Epithelial cell of proximal tubule (primary cell): ENCODE data around the gene TXK. TPM values are rescaled to one million over a fixed set of nuclear protein-coding genes. Genes with fewer than 3 reads are reported as not detected.

Experiments used
- DNase-seq: peaks from one replicate; pipeline ENCODE4 v3.0.0-alpha.2; 2011; ENCODE audit warnings: low read depth
- H3K4me3 ChIP-seq: 2 replicates; pipeline ENCODE4 v1.5.1; 2011; ENCODE audit warnings: low read depth, mild to moderate bottlenecking, low read length
- total RNA-seq: library from RNA; depleted of rRNA; stranded (reverse); fragments of >200 nt; gene quantifications from 2 replicates; pipeline ENCODE4 v1.2.3, GENCODE V29; 2015
- TF ChIP-seq, protein P1 (sequence below): conservative IDR thresholded peaks from 2 replicates; pipeline ENCODE4 v1.5.1; 2012; ENCODE audit warnings: low read depth, mild to moderate bottlenecking, low read length

The TXK gene
- total RNA-seq, 1 donor from 2014 or later: 2.0 TPM

DNA sequence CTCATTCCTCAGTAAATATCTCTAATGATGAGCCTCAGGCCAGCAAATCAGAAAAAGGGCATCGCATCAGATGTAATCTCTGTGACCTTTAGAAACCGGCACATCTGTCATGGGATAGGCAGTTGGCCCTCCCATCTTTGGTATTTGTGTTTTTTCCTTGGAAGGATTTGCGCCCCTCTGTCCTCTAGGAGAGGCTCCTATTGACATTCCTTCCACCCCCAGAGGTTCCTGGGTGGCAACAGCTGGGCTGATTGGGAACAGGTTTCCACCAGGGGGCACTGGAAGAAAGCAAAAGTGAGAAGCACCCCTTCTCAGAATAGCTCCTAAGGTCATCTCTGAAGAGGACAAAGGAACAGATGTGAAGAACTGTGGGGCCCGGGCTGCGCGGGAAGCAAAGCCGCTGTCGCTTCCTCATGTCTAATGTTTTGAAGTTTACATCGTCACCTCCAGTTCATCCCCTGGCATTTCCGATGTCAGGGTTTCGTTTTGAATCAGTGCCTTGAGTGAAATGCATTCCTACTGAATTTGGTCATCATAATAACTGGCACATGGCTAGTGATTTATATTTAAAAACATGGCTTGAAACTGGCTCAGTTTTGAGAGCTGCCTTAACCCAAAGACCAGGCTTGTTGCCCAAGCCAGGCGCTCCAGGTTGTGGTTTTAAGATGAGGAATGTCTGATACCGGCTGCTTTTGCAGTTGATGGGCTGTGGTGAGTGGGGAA lies 6.2 kb downstream of the TXK start:
- TF ChIP-seq, protein P1, sequence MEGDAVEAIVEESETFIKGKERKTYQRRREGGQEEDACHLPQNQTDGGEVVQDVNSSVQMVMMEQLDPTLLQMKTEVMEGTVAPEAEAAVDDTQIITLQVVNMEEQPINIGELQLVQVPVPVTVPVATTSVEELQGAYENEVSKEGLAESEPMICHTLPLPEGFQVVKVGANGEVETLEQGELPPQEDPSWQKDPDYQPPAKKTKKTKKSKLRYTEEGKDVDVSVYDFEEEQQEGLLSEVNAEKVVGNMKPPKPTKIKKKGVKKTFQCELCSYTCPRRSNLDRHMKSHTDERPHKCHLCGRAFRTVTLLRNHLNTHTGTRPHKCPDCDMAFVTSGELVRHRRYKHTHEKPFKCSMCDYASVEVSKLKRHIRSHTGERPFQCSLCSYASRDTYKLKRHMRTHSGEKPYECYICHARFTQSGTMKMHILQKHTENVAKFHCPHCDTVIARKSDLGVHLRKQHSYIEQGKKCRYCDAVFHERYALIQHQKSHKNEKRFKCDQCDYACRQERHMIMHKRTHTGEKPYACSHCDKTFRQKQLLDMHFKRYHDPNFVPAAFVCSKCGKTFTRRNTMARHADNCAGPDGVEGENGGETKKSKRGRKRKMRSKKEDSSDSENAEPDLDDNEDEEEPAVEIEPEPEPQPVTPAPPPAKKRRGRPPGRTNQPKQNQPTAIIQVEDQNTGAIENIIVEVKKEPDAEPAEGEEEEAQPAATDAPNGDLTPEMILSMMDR: peak; percentile 73
- peak overlapping the region; percentile 16 for H3K4me3 ChIP-seq
- DNase-seq: peak; percentile 71

DNA sequence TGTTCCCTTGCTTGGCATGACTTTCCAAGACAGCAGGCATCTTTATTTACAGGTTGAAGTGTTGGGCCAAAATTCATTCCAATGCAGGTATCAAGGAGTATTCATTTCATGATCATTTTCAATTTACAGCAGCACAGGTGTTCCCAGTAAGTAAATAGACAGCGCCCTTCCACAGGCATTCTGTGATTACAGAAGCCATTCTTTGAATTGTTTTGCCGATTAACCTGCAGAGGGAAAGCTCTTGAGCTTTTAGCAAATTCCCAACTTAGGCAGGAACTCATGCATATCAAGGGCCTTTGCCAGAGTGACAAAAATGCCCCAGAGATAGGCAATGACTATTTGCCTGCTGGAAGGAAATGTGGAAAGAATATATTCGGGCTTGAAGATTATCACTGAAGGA lies 6.8 kb downstream of the TXK start:
- TF ChIP-seq, protein P1: no peak
- DNase-seq: no peak
- no peak overlapping the region for H3K4me3 ChIP-seq

DNA sequence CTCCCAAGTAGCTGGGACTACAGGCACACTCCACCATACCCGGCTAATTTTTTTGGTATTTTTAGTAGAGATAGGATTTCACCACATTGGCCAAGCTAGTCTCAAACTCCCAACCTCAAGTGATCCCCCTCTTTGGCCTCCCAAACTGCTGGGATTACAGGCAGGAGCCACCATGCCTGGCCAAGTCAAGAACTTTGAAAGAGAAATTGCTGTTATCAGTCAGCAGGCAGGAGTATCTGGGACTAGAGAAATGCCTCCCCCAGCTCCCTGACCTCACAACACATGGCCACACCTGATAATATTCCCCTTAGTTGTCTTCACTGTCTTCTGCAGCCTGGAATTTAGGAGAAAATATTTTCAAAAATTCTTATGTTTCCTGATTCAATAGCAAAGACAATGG lies 7.4 kb downstream of the TXK start:
- TF ChIP-seq, protein P1: no peak
- no peak for DNase-seq

DNA sequence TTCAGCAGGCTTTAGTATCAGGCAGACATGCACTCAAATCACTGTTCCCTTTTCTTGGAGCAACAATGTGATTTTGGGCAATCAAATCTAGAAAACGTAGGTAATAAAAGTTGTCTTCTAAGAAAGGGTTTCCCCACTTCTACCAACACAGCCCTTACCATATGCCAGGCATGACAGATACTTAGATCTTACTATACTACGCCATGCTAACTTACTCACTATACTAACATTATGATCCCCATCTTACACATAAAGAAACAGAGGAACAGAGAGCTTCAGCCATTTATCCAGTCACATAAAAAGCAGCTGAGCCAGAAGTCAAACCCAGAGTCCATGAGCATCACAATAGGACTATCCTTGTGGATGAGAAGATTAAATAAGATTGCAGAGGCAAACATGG lies 9.2 kb downstream of the TXK start:
- H3K4me3 ChIP-seq: no peak overlapping the region
- TF ChIP-seq, protein P1: no peak
- no peak for DNase-seq

More for the DNA sequence above, 7.4 kb downstream of the TXK start:
- H3K4me3 ChIP-seq: no peak overlapping the region

DNA sequence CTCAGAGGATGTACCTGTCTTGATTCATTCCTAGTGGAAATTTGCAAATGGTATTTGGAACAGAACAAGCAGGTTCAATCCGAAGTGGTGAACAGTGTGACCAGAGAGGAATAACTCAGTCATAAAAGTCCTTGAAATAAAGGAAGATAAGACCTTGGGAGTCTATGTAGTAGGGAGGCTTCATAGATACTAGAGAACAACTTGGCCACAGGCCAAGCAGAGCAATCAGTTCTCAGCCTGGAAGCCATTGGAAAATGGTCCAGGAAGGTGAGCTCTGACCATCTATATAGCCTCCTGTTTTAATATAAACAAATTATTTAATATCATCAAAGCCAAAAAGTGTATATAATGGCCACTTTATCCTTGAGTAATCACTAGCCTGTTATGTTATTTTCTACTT lies 11.3 kb downstream of the TXK start:
- no peak for DNase-seq
- TF ChIP-seq, protein P1: no peak
- no peak overlapping the region for H3K4me3 ChIP-seq

DNA sequence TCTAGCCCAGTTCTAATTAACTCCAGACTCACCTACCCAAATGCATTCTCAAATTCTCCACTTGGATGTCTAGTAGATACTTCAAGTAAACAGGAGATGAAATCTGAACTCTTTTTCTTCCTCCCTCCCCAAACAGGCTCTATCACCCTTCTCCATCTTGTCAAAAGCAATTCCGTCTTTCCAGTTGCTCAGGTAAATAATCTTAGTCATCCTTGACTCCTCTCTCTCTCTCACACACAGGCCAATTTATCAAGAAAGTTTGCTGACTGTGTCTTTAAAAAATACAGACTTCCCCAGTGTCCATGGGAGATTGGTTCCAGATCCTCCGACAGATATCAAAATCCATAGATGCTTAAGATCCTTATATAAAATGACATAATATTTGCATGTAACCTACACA lies 12.9 kb downstream of the TXK start:
- no peak overlapping the region for H3K4me3 ChIP-seq
- TF ChIP-seq, protein P1: no peak
- no peak for DNase-seq

DNA sequence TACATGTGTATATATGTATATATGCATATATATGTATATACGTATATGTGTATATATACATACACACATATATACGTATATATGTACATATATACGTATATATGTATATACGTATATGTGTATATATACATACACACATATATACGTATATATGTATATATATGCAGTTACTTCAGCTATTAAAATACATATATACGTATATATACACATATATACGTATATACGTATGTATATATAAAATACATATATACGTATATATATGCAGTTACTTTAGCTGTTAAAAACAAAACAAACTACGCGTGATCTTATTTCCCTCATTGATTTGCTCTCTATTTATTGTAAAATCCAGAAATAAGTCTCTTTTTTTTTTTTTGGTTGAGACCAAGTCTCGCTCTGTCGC lies 13.9 kb downstream of the TXK start:
- TF ChIP-seq, protein P1: no peak
- H3K4me3 ChIP-seq: no peak overlapping the region
- DNase-seq: no peak
